NCI-H2196 treated with DMSO at 0.1 percent for 48 hours (cell line): Measurements from ENCODE around the gene SLC26A8.
"Not testable (repeated sequence)": the region's sequence is repeated elsewhere in the genome, so short reads cannot be mapped to it uniquely, and the experiment has no call there.

Experiments
- DNase-seq: peaks from one replicate; lab custom pipeline; 2025; ENCODE audit not compliant: unreplicated experiment; lab: John Stamatoyannopoulos, UW

Gene SLC26A8

GRCh38 chr6:36018339-36018738 is 6.1 kb downstream of the SLC26A8 start:
- DNase-seq = no peak

GRCh38 chr6:36015666-36016065 is 8.8 kb downstream of the SLC26A8 start:
- no peak for DNase-seq

GRCh38 chr6:36000451-36000850 is 24.0 kb downstream of the SLC26A8 start:
- no peak for DNase-seq

GRCh38 chr6:35993150-35993549 is 31.3 kb downstream of the SLC26A8 start:
- no peak for DNase-seq

GRCh38 chr6:35988047-35988446 is 36.4 kb downstream of the SLC26A8 start:
- not testable (repeated sequence) for DNase-seq

- no peak for DNase-seq
Measured at GRCh38 chr6:35984701-35985100, 39.7 kb downstream of the SLC26A8 start.

GRCh38 chr6:35980991-35981645 is 43.3 kb downstream of the SLC26A8 start:
- no peak for DNase-seq

GRCh38 chr6:35980126-35980525 is 44.3 kb downstream of the SLC26A8 start:
- not testable (repeated sequence) for DNase-seq

- no peak for DNase-seq
Measured at GRCh38 chr6:35977308-35977707, 47.1 kb downstream of the SLC26A8 start.

GRCh38 chr6:35973670-35974222 is 50.7 kb downstream of the SLC26A8 start:
- DNase-seq = no peak

- no peak for DNase-seq
Measured at GRCh38 chr6:35972471-35973367, 51.7 kb downstream of the SLC26A8 start.

GRCh38 chr6:35970181-35970580 is 54.3 kb downstream of the SLC26A8 start:
- DNase-seq = no peak

- no peak for DNase-seq
Measured at GRCh38 chr6:35969646-35970045, 54.8 kb downstream of the SLC26A8 start.

GRCh38 chr6:35968821-35969220 is 55.6 kb downstream of the SLC26A8 start:
- DNase-seq = no peak

GRCh38 chr6:35967076-35967774 is 57.2 kb downstream of the SLC26A8 start:
- DNase-seq = no peak

- DNase-seq = no peak
Measured at GRCh38 chr6:35962779-35963560, 61.5 kb downstream of the SLC26A8 start.

- DNase-seq = no peak
Measured at GRCh38 chr6:35960187-35960586, 64.3 kb downstream of the SLC26A8 start.

- no peak for DNase-seq
Measured at GRCh38 chr6:35955970-35956369, 68.5 kb downstream of the SLC26A8 start.

- no peak for DNase-seq
Measured at GRCh38 chr6:35955521-35955920, 68.9 kb downstream of the SLC26A8 start.

GRCh38 chr6:35955071-35955470 is 69.4 kb downstream of the SLC26A8 start:
- DNase-seq = no peak

GRCh38 chr6:35954333-35954732 is 70.1 kb downstream of the SLC26A8 start:
- no peak for DNase-seq
